Vagina (tissue), 2 donors: ENCODE measurements around the gene STBD1. TPM values are rescaled to one million over a fixed set of nuclear protein-coding genes. Genes with fewer than 3 reads are reported as not detected.
A peak's percentile ranks its signal among the peaks of the same experiment; 100 is the strongest.

Experiments used
- DNase-seq, 2 donors: peaks; one replicate each; pipeline ENCODE4 v3.0.0-alpha.2; 2017; ENCODE audit errors: extremely low spot score in 2 of 2
- H3K27ac ChIP-seq: fragments of 200-600 bp; sonication (generic); one replicate; pipeline ENCODE4 v1.5.1; 2019
- H3K27me3 ChIP-seq: fragments of 200-600 bp; sonication (generic); one replicate; pipeline ENCODE4 v1.5.1; 2019
- H3K36me3 ChIP-seq, 2 donors: fragments of 200-600 bp; sonication (generic); one replicate each; pipeline ENCODE4 v1.5.1; 2017 to 2019
- H3K4me1 ChIP-seq: fragments of 200-600 bp; sonication (generic); one replicate; pipeline ENCODE4 v1.5.1; 2019
- H3K4me3 ChIP-seq, 2 donors: fragments of 200-600 bp; sonication (generic); 1 replicate in 1 of 2; 2 replicates in 1 of 2; pipeline ENCODE4 v1.5.1; 2016 to 2019
- H3K9me3 ChIP-seq: fragments of 200-600 bp; sonication (generic); one replicate; pipeline ENCODE4 v1.5.1; 2019
- CTCF ChIP-seq, 3 experiments: fragments of 450-650 bp in 2 of 3; fragments of 200-600 bp in 1 of 3; sonication (generic) in 1 of 3; IDR thresholded peaks; one replicate each; pipeline ENCODE4 v1.5.1; 2017 to 2019; ENCODE audit warnings: antibody characterized with exemption in 3 of 3, mild to moderate bottlenecking in 2 of 3, moderate library complexity in 2 of 3
- POLR2A ChIP-seq, 2 donors: fragments of 450-650 bp; IDR thresholded peaks; one replicate each; pipeline ENCODE4 v1.6.1; 2017; ENCODE audit warnings: antibody characterized with exemption in 2 of 2, mild to moderate bottlenecking in 2 of 2, moderate library complexity in 2 of 2
- POLR2AphosphoS5 ChIP-seq, 2 donors: sonication (generic); formaldehyde crosslinking; IDR thresholded peaks; one replicate each; pipeline ENCODE4 v1.9.0; 2017; ENCODE audit warnings: antibody characterized with exemption in 2 of 2, mild to moderate bottlenecking in 2 of 2, low read depth in 1 of 2; ENCODE audit not compliant: insufficient read depth in 1 of 2
- intact Hi-C: fragments of 100-400 bp; cut with DNase I; formaldehyde crosslinking; loops from one replicate; pipeline ENCODE4 v1.15.1; 2023
- total RNA-seq: library from RNA; depleted of rRNA; stranded (reverse); fragments of >200 nt; gene quantifications from one replicate; pipeline ENCODE4 v1.2.3, GENCODE V29; 2016

The STBD1 gene
- total RNA-seq: 7.6 TPM

GRCh38 chr4:76305971-76306881 lies at the start of gene STBD1:
Gene STBD1, plus strand, starts transcription at chr4:76306733. Its CDS starts 37 bp downstream, at chr4:76306770.
- DNase-seq: no peak
- peak within 1 kb of the TSS; percentile 94 for H3K27ac ChIP-seq
- peaks cover 0 to 6% of the 10 kb centered on the region in 2 donors for H3K36me3 ChIP-seq
- H3K9me3 ChIP-seq: no peaks in the 10 kb centered on the region
- TF ChIP-seq CTCF (IDR thresholded peaks at IDR 0.05): no peak
- TF ChIP-seq POLR2AphosphoS5 (IDR thresholded peaks at IDR 0.05; ENCODE audit: insufficient read depth in 1 of 2, low read depth in 1 of 2): peak in 1 of 2 donors; percentile 86
- peak in 1 of 2 donors; percentile 29 for TF ChIP-seq POLR2A (IDR thresholded peaks at IDR 0.05)
- intact Hi-C loops: loop anchor here (10.0 kb wide), 1 partner anchor 91 kb away; the partner anchor contains the start of gene SCARB2
- no peaks in the 10 kb centered on the region for H3K27me3 ChIP-seq
- H3K4me1 ChIP-seq: peaks cover 41% of the 10 kb centered on the region
- H3K4me3 ChIP-seq: peak within 1 kb of the TSS; percentile 75 to 85

- intact Hi-C loops: no loop called here
Measured at GRCh38 chr4:76256968-76257367, 49.6 kb upstream of the STBD1 start.

GRCh38 chr4:76257824-76258223 lies 48.7 kb upstream of the STBD1 start:
- Histone ChIP-seq H3K4me1 (no peaks in the 10 kb centered on the region), H3K9me3 (no peaks in the 10 kb centered on the region), H3K27ac (no peak overlapping the region), H3K36me3 (no peaks in the 10 kb centered on the region), H3K27me3 (no peaks in the 10 kb centered on the region), H3K4me3 (no peak overlapping the region)
- intact Hi-C loops: no loop called here
- DNase-seq: no peak
- TF ChIP-seq CTCF (IDR thresholded peaks at IDR 0.05): no peak
- TF ChIP-seq POLR2A (IDR thresholded peaks at IDR 0.05): no peak
- TF ChIP-seq POLR2AphosphoS5 (IDR thresholded peaks at IDR 0.05; ENCODE audit: insufficient read depth in 1 of 2, low read depth in 1 of 2): no peak

More at GRCh38 chr4:76256968-76257367, 49.6 kb upstream of the STBD1 start:
- peaks cover 2% of the 10 kb centered on the region for H3K4me1 ChIP-seq
- H3K27me3 ChIP-seq: no peaks in the 10 kb centered on the region
- H3K9me3 ChIP-seq: no peaks in the 10 kb centered on the region
- TF ChIP-seq POLR2A (IDR thresholded peaks at IDR 0.05) (no peak), CTCF (IDR thresholded peaks at IDR 0.05) (no peak), POLR2AphosphoS5 (IDR thresholded peaks at IDR 0.05; ENCODE audit: insufficient read depth in 1 of 2, low read depth in 1 of 2) (no peak)
- no peak overlapping the region for H3K4me3 ChIP-seq
- H3K27ac ChIP-seq: no peak overlapping the region
- H3K36me3 ChIP-seq: no peaks in the 10 kb centered on the region
- no peak for DNase-seq

DNA sequence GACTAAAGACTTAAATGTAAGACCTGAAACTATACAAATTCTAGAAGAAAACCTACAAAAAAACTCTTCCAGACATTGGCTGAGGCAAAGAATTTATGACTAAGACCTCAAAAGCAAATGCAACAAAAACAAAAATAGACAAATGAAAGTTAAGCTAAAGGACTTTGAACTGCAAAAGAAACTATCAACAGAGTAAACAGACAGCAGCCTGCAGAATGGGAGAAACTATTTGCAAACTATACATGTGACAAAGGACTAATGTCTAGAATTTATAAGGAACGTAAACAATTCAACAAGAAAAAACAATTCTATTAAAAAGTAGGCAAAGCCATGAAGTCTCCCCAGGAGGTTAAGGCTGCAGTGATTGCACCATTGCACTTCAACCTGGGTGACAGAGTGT lies 46.0 kb upstream of the STBD1 start:
- H3K4me1 ChIP-seq: no peaks in the 10 kb centered on the region
- H3K4me3 ChIP-seq: no peak overlapping the region
- no peaks in the 10 kb centered on the region for H3K9me3 ChIP-seq
- H3K36me3 ChIP-seq: no peaks in the 10 kb centered on the region
- no peaks in the 10 kb centered on the region for H3K27me3 ChIP-seq
- TF ChIP-seq CTCF (IDR thresholded peaks at IDR 0.05): no peak
- TF ChIP-seq POLR2A (IDR thresholded peaks at IDR 0.05): no peak
- no peak for TF ChIP-seq POLR2AphosphoS5 (IDR thresholded peaks at IDR 0.05; ENCODE audit: insufficient read depth in 1 of 2, low read depth in 1 of 2)
- H3K27ac ChIP-seq: no peak overlapping the region
- no peak for DNase-seq
- intact Hi-C loops: no loop called here
